Activated T-helper 1 cell treated with anti-CD3 and anti-CD28 coated beads, Interleukin-2, amount 50 U/mL, for 16 hours (primary cell): ENCODE measurements around the gene AMZ1.
"Not testable (repeated sequence)": the region's sequence is repeated elsewhere in the genome, so short reads cannot be mapped to it uniquely, and the experiment has no call there.

Source experiments
- DNase-seq, 2 donors: peaks; one replicate each; pipeline ENCODE4 v3.0.0-alpha.2; 2020; ENCODE audit warnings: low read depth in 1 of 2, low spot score in 1 of 2

The AMZ1 gene

GRCh38 chr7:2724453-2725177 is 36.6 kb downstream of the AMZ1 start:
- no peak for DNase-seq

DNA sequence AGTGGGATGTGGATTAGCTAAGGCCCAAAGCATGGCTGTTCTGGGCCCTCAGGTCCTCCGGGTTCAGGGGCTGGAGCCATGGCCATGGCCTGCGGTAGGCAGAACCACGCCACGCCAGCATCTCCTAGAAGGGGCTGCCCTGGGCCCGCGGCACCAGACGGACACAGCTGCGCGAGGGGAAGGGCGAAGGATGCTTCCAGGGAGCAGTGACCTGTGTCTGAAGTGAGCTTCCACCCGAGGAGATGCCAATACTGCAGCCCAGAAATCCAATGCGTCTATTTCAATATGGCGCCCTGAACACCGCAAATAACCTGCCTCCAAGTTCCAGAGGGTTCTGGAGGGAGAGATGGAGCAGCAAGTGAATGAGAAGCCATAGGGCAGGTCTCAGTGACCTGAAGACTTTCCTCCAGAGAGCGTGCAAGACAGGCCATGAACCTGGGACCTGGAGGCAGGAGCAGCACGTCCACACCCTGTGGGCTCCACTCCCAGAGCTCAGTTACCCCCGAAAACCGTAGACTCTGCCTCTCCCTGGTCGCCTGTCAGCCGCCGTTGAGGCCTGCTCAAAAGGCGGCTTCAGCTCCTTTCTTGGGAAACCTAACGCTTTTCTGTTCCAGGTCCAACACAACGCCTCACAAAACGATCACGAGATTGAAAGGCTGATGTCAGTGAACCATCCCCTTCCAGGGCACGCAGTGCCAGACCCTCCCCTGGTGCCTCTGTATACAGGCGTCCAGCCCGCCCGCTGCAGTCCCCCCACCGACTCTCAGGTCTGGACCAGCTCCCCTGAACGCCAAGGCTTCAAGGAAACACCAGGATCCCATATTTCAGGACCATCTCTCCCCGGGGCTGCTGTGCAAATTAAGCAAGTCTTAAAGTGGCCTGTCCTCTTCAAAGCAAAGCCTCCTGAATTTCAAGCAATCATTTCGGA is 37.4 kb downstream of the AMZ1 start:
- no peak for DNase-seq

DNA sequence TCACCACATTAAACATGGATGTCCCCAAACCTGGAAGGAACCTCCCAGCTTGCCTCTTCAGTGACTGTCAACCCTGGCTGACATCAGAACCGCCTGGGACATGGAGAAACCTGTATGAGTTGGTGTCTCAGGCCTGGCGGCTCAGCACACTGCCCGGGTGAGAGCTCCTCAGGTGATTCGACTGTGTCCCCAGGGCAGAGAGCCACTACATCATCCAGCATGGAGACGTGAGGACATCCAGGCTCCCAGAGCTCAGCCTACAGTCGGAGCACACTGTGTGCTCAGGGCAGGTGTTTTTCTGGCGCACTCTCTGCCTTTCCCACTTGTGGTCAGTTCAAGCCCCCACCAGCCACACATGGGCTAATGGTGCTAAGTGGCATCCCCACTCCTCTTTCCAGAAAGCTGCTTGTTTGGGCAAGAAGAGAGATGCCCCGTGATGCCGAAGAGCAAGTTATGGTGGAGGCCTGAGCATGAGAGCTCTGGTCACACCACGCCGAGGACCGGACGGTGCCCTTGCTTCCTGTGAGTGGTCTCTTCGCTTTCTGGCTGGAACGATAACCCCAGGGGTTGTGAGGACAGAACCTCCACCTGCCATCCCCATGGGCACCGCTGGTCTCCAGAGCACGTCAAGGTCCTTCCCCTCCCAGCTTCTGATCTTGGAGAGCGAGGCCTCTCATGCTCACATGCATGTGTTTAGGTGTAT is 38.5 kb downstream of the AMZ1 start:
- DNase-seq = no peak

DNA sequence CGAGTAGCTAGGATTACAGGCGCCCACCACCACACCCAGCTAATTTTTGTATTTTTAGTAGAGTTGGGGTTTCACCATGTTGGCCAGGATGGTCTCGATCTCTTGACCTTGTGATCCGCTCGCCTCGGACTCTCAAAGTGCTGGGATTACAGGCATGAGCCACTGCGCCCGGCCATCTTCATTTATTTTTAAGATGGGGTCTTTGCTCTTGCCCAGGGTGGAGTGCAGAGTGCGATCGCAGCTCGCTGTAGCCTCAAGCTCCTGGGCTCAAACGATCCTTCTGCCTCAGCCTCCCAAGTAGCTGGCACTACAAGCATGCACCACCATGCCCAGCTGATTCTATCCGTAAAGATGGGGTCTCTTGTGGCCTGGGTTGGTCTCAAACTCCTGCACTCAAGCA is 39.2 kb downstream of the AMZ1 start:
- not testable (repeated sequence) for DNase-seq

GRCh38 chr7:2728316-2729030 is 40.5 kb downstream of the AMZ1 start:
- DNase-seq = no peak

DNA sequence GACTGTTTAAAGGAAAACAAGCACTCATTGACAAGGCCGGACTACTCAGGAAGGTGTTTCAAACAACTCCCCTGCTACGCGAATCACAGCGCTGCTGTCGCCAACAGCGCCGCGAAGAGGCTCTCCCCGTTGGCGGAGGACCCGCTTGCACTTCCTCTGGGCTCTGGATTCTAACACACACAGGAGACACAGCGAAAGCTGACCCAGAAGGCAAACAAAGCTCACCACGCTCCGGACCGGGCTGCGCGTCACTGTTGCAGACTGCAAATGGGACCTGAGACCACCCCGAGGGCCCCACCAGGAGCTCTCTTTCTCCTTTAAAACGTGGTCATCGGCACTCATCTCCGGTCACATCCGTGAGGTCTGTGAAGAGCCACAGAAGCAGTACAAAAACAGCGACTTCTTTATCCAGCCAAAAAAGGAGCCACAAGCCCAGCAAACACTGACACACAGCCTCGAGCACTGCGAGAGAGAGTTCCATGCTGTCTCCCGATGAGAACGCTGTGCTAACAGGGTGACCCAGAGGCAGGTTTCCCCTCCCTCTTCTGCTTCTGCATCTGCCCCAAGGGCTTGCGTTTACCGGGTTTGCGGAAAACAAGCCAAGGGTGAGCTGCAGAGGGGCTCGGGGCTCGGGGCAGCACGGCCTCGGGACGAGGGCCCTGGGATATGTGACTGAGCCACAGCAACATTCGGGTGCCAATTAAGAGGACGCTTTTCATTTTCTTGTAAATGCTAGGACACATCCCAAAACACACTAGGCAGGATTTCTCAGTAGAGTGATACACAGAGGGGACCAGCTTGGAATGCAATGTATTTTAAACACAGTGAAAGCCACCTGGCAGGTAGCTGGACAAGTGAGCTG is 41.3 kb downstream of the AMZ1 start:
- no peak for DNase-seq

DNA sequence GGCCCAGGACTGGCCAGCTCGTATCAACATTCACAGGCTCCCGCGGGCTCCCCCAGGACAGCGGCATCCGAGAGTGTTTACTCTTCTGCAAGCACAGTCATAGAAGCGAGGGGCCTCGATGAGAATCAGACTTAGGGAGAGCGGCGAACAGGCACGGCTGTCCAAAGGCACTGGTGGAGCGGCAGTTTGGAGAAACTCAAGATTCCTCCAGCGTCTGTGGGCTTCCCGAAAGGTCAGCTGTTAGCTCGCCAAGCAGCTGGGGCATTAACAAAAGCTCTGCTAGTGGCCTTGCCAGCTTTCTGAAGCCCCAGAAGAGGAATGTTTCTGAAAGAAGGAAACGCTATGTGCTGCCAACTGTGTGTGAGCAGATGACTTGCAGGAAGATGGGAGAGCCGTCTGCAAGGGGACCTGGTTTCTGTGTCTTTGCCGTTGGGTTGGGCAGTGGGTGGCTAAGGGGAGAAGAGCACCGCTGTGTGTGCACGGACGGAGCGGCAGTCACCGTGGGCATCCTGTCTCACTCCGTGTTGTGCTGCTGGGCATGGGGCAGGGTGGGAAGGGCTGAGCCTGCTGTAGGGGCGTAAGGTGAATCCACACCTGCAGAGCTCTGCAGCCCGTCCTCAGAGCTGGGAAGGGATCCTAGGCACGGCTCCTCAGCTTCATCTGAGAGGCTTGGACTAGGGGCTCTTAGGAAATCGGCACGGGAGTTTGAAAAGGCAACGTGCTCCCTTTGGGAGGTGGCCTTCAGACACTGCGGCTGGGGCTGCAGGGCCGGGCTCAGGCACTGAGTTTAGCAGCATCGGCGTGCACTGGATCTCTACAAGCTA is 42.1 kb downstream of the AMZ1 start:
- DNase-seq = no peak

DNA sequence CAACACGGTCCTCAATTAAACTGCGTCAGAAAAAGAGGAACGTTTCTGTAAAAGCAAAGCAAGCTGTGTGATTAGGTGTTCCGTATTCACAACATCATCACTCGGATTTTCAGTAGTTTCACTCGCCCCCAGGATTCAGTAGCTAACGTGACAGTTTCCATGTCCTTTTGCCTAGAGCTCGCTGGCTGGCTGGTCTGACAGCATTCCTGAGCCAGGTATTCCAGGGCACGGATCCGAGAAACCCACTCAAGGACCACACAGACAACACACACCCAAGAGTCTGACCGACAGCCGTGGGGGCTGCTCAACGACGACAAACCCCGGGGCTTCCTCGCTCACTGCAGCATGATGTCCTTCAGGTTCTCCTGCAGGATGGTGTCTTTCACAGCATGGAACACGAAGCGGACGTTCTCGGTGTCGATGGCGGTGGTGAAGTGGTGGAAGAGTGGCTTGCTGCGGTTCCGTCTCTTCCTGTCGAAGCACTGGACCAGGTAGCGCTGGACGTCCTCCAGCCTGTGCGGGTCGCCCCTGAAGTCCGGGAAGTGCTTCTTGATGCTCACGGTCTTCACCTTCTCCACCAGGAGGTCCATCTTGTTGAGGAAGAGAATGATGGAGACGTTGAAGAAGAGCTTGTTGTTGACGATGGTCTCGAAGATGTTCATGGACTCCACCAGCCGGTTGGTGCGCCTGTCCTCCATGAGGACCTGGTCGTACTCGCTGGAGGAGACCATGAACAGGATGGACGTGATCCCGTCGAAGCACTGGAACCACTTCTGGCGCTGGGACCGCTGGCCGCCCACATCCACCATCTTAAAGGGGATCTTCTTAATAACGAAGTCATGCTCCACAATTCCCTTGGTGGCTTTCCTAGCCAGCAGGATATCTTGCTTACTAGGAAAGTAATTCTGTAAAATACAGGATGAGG is 43.1 kb downstream of the AMZ1 start:
- no peak for DNase-seq

GRCh38 chr7:2732388-2732787 is 44.4 kb downstream of the AMZ1 start:
- no peak for DNase-seq

DNA sequence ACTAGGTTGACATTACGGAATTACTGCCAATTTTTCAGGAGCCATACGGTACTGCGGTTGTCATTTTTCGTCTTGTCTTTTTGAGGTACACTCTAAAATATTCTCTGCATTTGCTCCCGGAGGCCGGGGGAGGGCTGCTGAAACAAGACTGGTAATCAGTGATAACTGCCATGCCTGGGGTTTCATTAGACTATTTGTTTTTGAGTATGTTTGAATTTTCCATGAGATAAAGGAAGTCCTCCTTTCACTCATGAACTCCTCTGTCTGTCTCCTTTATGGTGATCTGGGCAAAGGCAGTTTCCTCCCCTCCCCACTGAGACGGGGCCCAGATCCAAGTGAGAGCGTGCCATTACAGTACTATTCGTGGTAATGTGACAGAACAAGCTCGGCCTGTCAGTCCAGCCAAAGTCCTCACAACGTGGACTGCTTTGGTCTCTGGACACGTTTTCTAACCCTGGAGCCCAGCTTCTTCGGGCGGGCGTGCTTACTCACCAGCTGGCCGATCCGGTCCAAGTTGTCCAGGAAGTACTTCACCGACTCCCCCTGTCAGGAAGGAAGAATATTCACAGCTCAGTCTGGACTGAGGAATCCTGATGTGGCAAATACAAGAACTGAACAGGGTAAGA is 45.1 kb downstream of the AMZ1 start:
- no peak for DNase-seq

GRCh38 chr7:2734084-2734686 is 46.2 kb downstream of the AMZ1 start:
- no peak for DNase-seq

- no peak for DNase-seq
Measured at GRCh38 chr7:2734751-2735571, 47.0 kb downstream of the AMZ1 start.

GRCh38 chr7:2735744-2736143 is 47.7 kb downstream of the AMZ1 start:
- DNase-seq = no peak

GRCh38 chr7:2736411-2736914 is 48.5 kb downstream of the AMZ1 start:
- no peak for DNase-seq

DNA sequence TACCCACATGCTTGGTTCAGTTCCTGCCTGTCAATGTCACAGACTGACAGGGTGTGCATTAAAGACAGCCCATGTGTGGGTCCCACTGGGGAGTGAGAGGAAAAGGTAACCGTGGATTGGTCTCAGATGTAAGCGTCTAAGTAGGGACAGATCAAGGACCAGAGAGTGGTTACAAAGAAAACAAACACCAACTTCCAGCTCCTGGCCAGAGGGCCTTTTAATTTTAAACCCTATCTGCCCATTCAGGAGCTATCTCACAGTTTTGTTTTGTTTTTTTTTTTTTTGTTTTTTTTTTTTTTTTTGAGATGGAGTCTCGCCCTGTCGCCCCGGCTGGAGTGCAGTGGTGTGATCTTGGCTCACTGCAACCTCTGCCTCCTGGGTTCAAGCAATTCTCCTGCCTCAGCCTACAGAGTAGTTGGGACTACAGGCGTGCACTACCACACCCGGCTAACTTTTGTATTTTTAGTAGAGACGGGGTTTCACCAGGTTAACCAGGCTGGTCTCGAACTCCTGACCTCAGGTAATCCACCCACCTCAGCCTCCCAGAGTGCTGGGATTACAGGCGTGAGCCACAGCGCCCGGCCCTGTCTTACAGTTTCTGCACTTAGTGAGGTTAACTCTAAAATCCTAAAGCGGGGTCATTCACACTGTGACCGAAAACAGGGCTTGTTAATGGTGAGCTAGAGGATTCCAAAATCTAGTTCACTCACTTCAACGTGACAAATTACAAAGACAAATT is 49.2 kb downstream of the AMZ1 start:
- not testable (repeated sequence) for DNase-seq
